HG03469 (cell line): Measurements from ENCODE around the gene PSG1.
"Not testable (repeated sequence)": the region's sequence is repeated elsewhere in the genome, so short reads cannot be mapped to it uniquely, and the experiment has no call there.

ENCODE experiments used
- ATAC-seq: cut with Tn5 transposase; IDR thresholded peaks from one replicate; pipeline ENCODE4 v1.9.1; 2021; ENCODE audit warnings: mild to moderate bottlenecking, moderate library complexity, moderate number of reproducible peaks; ENCODE audit not compliant: unreplicated experiment

Gene PSG1

GRCh38 chr19:42879613-42880012, at the start of gene PSG1:
Gene PSG1 (minus strand): TSS chr19:42879713. CDS start chr19:42879581, 132 bp downstream.
- ATAC-seq, result no peak

GRCh38 chr19:42928896-42929295, 49.4 kb upstream of the PSG1 start:
- ATAC-seq, result no peak

GRCh38 chr19:42926781-42927180, 47.3 kb upstream of the PSG1 start:
- ATAC-seq, result no peak

- ATAC-seq, result not testable (repeated sequence)
These were observed 43.6 kb upstream of the PSG1 start for GRCh38 chr19:42923106-42923505.

- ATAC-seq, result not testable (repeated sequence)
These were observed 41.5 kb upstream of the PSG1 start for GRCh38 chr19:42920971-42921370.

- no peak for ATAC-seq
These were observed 40.2 kb upstream of the PSG1 start for GRCh38 chr19:42919757-42920079.

DNA sequence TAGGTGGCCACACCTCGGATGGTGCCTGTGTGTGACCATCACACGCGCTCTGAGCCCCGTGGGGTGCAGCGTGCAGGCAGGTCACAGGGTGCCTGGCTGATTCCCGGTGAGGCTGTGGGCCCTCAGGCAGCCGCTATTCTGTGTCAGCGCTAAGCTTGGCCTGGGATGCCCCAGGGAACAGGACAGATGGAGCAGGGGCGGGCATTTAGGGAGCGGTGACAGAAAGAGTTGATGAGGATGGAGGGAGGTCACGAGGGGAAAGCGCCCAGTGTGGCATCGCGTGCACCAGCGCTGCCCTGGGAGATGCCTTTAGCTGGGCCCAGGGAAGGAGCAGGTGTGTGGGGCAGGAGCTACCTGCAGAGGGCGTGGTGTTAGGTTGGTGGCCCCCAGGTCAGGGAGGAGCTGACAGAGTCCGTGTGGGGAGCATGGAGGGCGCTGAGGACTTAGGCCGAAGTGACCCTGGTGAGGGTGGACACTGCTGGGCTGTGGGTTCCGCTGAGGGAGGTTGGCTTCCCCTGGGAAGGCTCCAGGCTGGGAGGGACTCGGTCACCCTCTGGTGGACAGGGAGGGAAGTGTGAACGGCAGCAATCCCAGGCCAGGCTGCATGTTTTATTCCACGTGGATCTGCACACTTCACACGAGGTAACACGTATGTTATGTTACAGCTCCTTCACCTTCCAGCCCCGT, 39.7 kb upstream of the PSG1 start:
- ATAC-seq, result not testable (repeated sequence)

- not testable (repeated sequence) for ATAC-seq
These were observed 39.0 kb upstream of the PSG1 start for GRCh38 chr19:42918377-42919069.

DNA sequence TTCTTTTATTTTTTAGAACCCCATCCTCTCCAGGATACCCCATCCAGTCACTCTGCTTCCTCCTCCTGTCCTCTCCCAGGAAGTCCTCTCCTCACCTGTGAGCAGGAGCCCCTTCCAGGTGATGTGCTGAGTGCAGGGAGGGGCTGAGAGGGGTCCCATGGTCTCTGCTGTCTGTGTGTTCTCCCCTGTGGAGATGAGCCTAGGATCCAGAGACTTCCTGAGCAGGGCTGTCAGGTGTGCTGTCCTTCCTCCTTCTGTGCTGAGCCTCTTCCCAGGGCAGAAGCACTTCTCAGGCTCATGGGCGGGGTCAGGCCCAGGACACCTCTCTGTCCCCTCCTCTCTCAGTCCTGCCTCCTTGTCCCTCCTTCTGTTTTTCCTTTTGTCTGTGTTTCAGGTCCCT, 38.1 kb upstream of the PSG1 start, which contains the start of gene PSG6:
Gene PSG6 (minus strand): TSS at position 261 of the 400 bp plus-strand sequence. CDS start 102 bp downstream, at position 159.
- not testable (repeated sequence) for ATAC-seq

DNA sequence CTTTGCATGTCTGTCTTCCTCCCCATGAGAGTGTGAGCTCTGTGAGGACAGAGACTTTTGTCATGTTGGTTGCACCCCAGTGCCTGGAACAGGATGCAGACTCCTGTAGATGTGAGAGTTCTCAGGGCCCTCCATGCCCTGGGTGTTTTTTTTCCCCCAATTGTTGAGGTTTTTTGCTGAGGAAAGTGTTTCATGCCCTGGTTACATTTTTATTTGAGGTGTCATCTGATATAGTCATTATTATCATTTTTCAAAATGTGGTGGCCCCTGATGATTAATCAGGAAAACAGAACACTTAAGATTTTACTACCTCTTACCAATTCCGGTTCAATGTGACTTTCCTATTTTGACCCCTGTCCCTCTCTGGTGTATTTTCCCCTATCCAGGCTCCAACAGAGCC, 37.4 kb upstream of the PSG1 start:
- ATAC-seq, result not testable (repeated sequence)

- not testable (repeated sequence) for ATAC-seq
These were observed 34.0 kb upstream of the PSG1 start for GRCh38 chr19:42913516-42913915.

- not testable (repeated sequence) for ATAC-seq
These were observed 33.4 kb upstream of the PSG1 start for GRCh38 chr19:42912941-42913340.

DNA sequence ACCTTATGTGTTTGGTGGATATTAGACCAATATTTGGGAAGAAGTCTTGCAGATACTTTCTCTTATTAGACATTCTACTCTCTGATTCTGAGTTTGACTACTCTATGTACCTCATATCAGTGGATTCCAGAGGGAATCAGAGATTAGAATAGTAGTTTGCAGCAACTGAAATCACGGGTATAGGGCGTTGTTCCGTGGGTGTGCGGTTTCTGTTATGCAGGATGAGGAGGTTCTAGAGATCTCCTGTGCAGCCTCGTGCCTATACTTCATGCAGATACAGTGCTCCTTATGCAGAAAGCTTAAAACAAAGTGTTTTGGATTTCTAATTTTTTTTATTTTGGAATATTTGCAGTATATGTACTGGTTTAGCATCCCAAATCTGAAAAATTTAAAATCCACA, 32.2 kb upstream of the PSG1 start:
- ATAC-seq, result not testable (repeated sequence)

- not testable (repeated sequence) for ATAC-seq
These were observed 26.6 kb upstream of the PSG1 start for GRCh38 chr19:42906162-42906561.

- not testable (repeated sequence) for ATAC-seq
These were observed 21.0 kb upstream of the PSG1 start for GRCh38 chr19:42900561-42900960.

DNA sequence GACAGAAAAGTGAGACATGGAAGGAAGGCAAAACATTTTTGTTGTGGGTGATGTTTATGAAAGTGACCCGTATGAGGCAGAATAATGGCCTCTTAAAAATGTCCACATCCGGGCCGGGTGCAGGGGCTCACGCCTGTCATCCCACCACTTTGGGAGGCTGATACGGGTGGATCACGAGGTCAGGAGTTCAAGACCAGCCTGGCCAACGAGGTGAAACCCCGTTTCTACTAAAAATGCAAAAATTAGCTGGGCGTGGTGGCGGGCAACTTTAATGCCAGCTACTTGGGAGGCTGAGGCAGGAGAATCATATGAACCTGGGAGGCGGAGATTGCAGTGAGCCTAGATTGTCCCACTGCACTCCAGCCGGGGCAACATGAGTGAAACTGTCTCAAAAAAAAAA, 20.2 kb upstream of the PSG1 start:
- not testable (repeated sequence) for ATAC-seq

DNA sequence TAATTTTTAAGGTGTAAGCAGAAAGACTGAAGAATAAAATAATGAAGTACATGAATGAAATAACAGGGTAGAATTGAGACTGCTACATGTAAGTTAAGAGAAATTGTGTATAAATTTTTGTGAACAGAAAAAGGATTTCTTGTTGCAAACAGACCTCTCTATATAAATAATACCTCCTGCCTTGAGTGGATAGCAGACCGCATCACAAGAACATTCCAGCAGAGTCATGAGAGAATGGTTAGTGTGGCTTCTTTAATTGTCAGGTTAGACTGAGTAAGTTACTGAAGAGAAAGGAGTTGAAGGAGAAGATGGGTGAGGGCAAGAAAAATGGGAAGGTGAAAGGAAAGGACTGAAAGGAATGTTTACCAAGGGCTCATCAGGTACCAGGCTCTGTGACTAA, 19.6 kb upstream of the PSG1 start:
- not testable (repeated sequence) for ATAC-seq

DNA sequence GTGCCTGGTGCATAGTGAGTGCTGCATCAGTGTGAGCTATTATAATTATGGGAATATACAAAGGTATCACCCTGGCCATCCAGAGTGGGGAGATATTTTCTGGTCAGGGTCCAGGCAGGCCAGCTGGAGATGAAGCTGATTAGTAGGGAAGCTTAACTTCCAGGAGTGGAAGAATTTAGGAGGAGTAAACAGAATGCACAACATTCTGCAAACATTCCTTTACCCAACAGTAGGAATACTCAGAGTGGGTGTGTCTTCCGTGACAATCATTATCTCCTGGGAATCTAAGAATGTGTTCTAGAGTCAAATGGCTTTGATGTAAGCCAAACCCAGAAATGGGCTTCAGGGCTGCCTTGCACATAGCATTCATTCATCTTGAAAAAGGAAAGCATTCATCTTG, 19.1 kb upstream of the PSG1 start:
- ATAC-seq, result not testable (repeated sequence)

- ATAC-seq, result not testable (repeated sequence)
These were observed 18.2 kb upstream of the PSG1 start for GRCh38 chr19:42897729-42898128.

DNA sequence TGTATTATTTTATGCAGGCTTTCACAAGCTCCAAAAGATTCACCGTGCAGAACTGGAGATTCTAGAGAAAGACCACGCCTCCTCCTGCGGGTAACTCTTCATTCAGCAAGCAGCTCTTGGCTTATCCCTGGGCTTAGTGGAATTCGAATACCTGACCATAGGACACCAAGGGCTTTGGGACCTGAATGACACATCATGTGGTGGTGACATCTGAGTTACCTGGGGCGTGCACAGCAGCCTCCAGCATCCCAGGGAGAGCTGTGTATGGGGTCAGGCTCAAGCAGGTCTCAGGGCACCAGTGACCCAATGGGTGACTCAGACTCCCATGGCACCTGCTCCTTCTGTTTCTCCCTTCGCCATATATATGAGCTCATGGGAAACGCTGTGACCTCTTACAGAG, 10.9 kb upstream of the PSG1 start:
- ATAC-seq, result not testable (repeated sequence)

DNA sequence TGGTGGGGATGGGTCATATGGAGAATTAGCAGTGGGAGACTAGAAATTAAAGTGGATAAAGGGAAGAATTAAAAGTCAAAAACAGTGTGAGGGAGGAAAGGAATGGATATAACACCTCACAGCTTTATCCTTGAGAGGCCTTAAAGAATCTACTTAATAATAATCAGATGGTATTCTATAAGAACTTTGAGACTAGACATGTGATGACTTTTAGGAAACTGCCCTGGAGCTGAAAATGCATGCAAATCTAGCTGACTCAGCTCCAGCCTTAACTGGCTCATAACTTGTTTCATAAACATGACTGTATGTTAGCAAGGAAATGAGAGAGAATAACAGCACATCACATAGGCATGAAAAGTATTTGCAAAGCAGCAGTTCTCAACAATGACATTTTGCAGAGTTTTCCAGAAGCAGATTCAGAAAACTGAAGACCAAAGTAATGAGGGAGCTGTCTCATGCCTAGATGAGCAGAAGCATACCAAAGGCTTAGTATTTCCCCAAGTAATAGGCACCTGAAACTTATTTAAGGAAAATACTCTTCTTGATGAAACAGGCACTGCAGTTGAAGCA, 8.4 kb upstream of the PSG1 start:
- ATAC-seq, result not testable (repeated sequence)

DNA sequence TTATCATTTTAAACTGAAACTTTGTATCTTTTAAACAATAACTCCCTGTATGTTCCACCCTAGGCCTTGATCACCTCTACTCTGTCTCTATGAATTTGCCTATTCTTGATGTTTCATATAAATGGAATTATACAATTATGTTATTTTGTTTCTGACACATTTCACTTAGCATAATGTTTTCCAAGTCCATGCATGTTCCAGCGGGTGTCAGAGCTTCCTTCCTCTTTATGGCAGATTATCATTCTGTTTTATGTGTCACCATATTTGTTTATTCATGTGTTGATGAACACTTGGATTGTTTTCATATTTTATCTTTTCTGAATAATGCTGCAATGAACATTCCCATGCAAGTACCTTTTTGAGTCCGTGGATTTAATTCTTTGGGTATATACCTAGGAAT, 3.2 kb upstream of the PSG1 start:
- not testable (repeated sequence) for ATAC-seq
